Lung (tissue), 12 donors: ENCODE data around the gene TMEM121B. TPM values are rescaled to one million over a fixed set of nuclear protein-coding genes. Genes with fewer than 3 reads are reported as not detected.

ENCODE experiments used
- ATAC-seq: fragments of 200-7000 bp; cut with Tn5 transposase; one replicate; pipeline ENCODE4 v1.9.1; 2020; ENCODE audit warnings: moderate number of reproducible peaks; ENCODE audit not compliant: insufficient read depth, low FRiP score
- DNase-seq, 3 donors: peaks; one replicate each; pipeline ENCODE4 v3.0.0-alpha.2; 2013 to 2017
- H3K27ac ChIP-seq, 2 donors: one replicate each; pipeline ENCODE4 v1.5.1; 2013; ENCODE audit warnings: mild to moderate bottlenecking in 2 of 2, moderate library complexity in 2 of 2, control low read depth in 1 of 2, inconsistent platforms in 1 of 2, low read depth in 1 of 2, low read length in 1 of 2
- H3K27me3 ChIP-seq, 3 donors: one replicate each; pipeline ENCODE4 v1.5.1; 2013; ENCODE audit warnings: low read length in 2 of 3; ENCODE audit not compliant: control insufficient read depth in 3 of 3, insufficient read depth in 3 of 3
- H3K36me3 ChIP-seq, 4 donors: one replicate each; pipeline ENCODE4 v1.5.1; 2013; ENCODE audit warnings: low read length in 4 of 4, mild to moderate bottlenecking in 1 of 4, moderate library complexity in 1 of 4; ENCODE audit not compliant: control insufficient read depth in 4 of 4, insufficient read depth in 4 of 4
- H3K4me1 ChIP-seq, 5 donors: one replicate each; pipeline ENCODE4 v1.5.1; 2013; ENCODE audit warnings: low read length in 5 of 5, mild to moderate bottlenecking in 2 of 5, moderate library complexity in 1 of 5; ENCODE audit not compliant: control insufficient read depth in 5 of 5, insufficient read depth in 5 of 5
- H3K4me3 ChIP-seq: one replicate; pipeline ENCODE4 v1.5.1; 2013; ENCODE audit warnings: mild to moderate bottlenecking, control low read depth, moderate library complexity
- H3K9ac ChIP-seq, 2 donors: one replicate each; pipeline ENCODE4 v1.5.1; 2013; ENCODE audit warnings: low read length in 2 of 2, control low read depth in 1 of 2; ENCODE audit not compliant: insufficient read depth in 1 of 2
- H3K9me3 ChIP-seq, 4 donors: one replicate each; pipeline ENCODE4 v1.5.1; 2013; ENCODE audit warnings: low read length in 3 of 4, mild to moderate bottlenecking in 1 of 4, moderate library complexity in 1 of 4; ENCODE audit not compliant: control insufficient read depth in 4 of 4, insufficient read depth in 3 of 4
- CTCF ChIP-seq: IDR thresholded peaks from 2 replicates; pipeline ENCODE4 v1.5.1; 2012; ENCODE audit warnings: mild to moderate bottlenecking; ENCODE audit errors: control extremely low read depth, extremely low read depth
- WGBS, 2 donors: extraction: QIAGEN DNeasy Blood & Tissue Kit; methylation state at CpG; one replicate each; pipeline ENCODE4 v1.1.7; 2013; 5-methylcytosine and 5-hydroxymethylcytosine counted together
- polyA plus RNA-seq, 2 donors: library from polyadenylated mRNA; stranded (reverse); fragments of 200-250 nt; gene quantifications; one replicate each; pipeline ENCODE4 v1.2.1, GENCODE V29; 2013
- total RNA-seq, 2 donors: library from RNA; depleted of rRNA in 1 of 2; stranded (reverse); fragments of >200 nt in 1 of 2; gene quantifications; one replicate each; pipeline ENCODE4 v1.2.1, GENCODE V29; 2014 to 2021
- donor health status: control.
- donor health status: control.
- donor health status: Bipolar disorder and iron deficiency.
- donor health status: healthy.
- donor health status: DM: yes; HTN: yes; CAD: no.

The TMEM121B gene
- total and polyA plus RNA-seq, 4 donors, result 0.26 to 1.4 (median 0.56) TPM

- 60 to 70% methylated on average over 3 of the region's 3 CpGs for WGBS, 2 donors
- no peak for ATAC-seq
Measured at GRCh38 chr22:17155941-17156340, 34.8 kb upstream of the TMEM121B start.

GRCh38 chr22:17152971-17153370 is 31.8 kb upstream of the TMEM121B start:
- no peak for ATAC-seq
- Histone ChIP-seq H3K4me1 (peaks cover 0 to 12% (median 7%) of the 10 kb centered on the region in 5 donors), H3K27ac (peak overlapping the region in 1 of 2 donors; percentile 10), H3K9me3 (no peaks in the 10 kb centered on the region), H3K27me3 (no peaks in the 10 kb centered on the region), H3K4me3 (no peak overlapping the region), H3K9ac (no peak overlapping the region), H3K36me3 (peaks cover 0 to 3% (median 0%) of the 10 kb centered on the region in 4 donors)
- no peak for TF ChIP-seq CTCF
- WGBS, 2 donors, result 62 to 70% methylated on average over 3 of the region's 3 CpGs
- no peak for DNase-seq

More at GRCh38 chr22:17155941-17156340, 34.8 kb upstream of the TMEM121B start:
- Histone ChIP-seq H3K9ac (no peak overlapping the region), H3K27ac (no peak overlapping the region), H3K9me3 (no peaks in the 10 kb centered on the region), H3K4me3 (no peak overlapping the region), H3K27me3 (no peaks in the 10 kb centered on the region), H3K36me3 (no peaks in the 10 kb centered on the region), H3K4me1 (peaks cover 0 to 14% (median 12%) of the 10 kb centered on the region in 5 donors)
- no peak for TF ChIP-seq CTCF
- DNase-seq, result no peak

- H3K4me1 ChIP-seq, result peaks cover 0 to 9% (median 3%) of the 10 kb centered on the region in 5 donors
- no peak overlapping the region for H3K9ac ChIP-seq
- 92 to 98% methylated on average over 6 of the region's 6 CpGs for WGBS, 2 donors
- peak overlapping the region in 1 of 2 donors; percentile 10 for H3K27ac ChIP-seq
- ATAC-seq (no peak), DNase-seq (no peak)
- H3K9me3 ChIP-seq, result no peaks in the 10 kb centered on the region
- H3K36me3 ChIP-seq, result peaks cover 0 to 3% (median 1%) of the 10 kb centered on the region in 4 donors
- no peak for TF ChIP-seq CTCF
- H3K4me3 ChIP-seq, result no peak overlapping the region
- H3K27me3 ChIP-seq, result no peaks in the 10 kb centered on the region
Measured at GRCh38 chr22:17152340-17152739, 31.2 kb upstream of the TMEM121B start.
